ENCODE results near the gene MUCL1. TPM values are rescaled to one million over a fixed set of nuclear protein-coding genes. Genes with fewer than 3 reads are reported as not detected.

The MUCL1 gene
- total and polyA plus RNA-seq, 2 of the 13 experiments (the other 11 are each of a cell fraction or from before 2014, with no cell fraction given), result not detected

GRCh38 chr12:54863948-54864618, 9.8 kb downstream of the MUCL1 start:
- H3K36me3 ChIP-seq (replicated peaks in 1 of 2; ENCODE audit: control insufficient read depth in 1 of 2, insufficient read depth in 2 of 2, low read length in 2 of 2), result no peaks in the 10 kb centered on the region
- ATAC-seq, result no peak
- in situ Hi-C loops (cut with HindIII; ENCODE audit: extremely low pct_ligation_motif_present, low pct_unique_long_range_greater_than_20kb), result no loop called here
- CTCF ChIA-PET (ENCODE audit: low intra/inter-chr PET ratio, low total read pairs), result no interaction called here
- H3K4me3 ChIP-seq (replicated peaks in 1 of 3; ENCODE audit: insufficient read depth in 1 of 3, low read depth in 2 of 3, low read length in 3 of 3), result no peak overlapping the region
- H3K9ac ChIP-seq (ENCODE audit: insufficient read depth, low read depth, low read length), result no peak overlapping the region
- H3K27ac ChIP-seq (ENCODE audit: extremely low read length, insufficient read depth, low read length), result no peak overlapping the region
- WGBS (ENCODE audit: low lambda C conversion rate), result 0% methylated on average over 1 of the region's 1 CpG
- TF ChIP-seq MAFK (conservative IDR thresholded peaks at IDR 0.05 in 1 of 2, IDR thresholded peaks at IDR 0.05 in 1 of 2; ENCODE audit: low read length in 2 of 2) (peak in 1 of 2 experiments; percentile 46; a peak in 1 of 4 replicates), THAP8 (CRISPR knock-in tag; IDR thresholded peaks at IDR 0.05; ENCODE audit: borderline replicate concordance) (no peak)
- no peak for FAIRE-seq
- no peak for DNase-seq (ENCODE audit: low spot score)
- no peaks in the 10 kb centered on the region for H3K4me1 ChIP-seq (ENCODE audit: insufficient read depth, low read length)
- POLR2A ChIA-PET, result no interaction called here
- H3K27me3 ChIP-seq (ENCODE audit: control insufficient read depth in 1 of 2, insufficient read depth in 2 of 2, low read length in 2 of 2), result no peaks in the 10 kb centered on the region; a peak in 1 of 5 replicates
- no peaks in the 10 kb centered on the region for H3K9me3 ChIP-seq (ENCODE audit: low read length)
- H3K79me2 ChIP-seq (ENCODE audit: insufficient read depth, low read length), result no peaks in the 10 kb centered on the region
- no peak overlapping the region for H2AFZ ChIP-seq (ENCODE audit: low read length)
- BruUV-seq (replicated peaks), result no TSS peak
- no peak overlapping the region for H3K4me2 ChIP-seq (ENCODE audit: low read depth, low read length)
- no peaks in the 10 kb centered on the region for H4K20me1 ChIP-seq (ENCODE audit: insufficient read depth, low read length)
- intact Hi-C loops (cut with micrococcal nuclease; ENCODE audit: unreplicated experiment), result no loop called here

- in situ Hi-C loops (cut with HindIII; ENCODE audit: extremely low pct_ligation_motif_present, low pct_unique_long_range_greater_than_20kb), result no loop called here
- no peak for ATAC-seq
- intact Hi-C loops (cut with micrococcal nuclease; ENCODE audit: unreplicated experiment), result no loop called here
- Histone ChIP-seq H3K27me3 (ENCODE audit: control insufficient read depth in 1 of 2, insufficient read depth in 2 of 2, low read length in 2 of 2) (no peaks in the 10 kb centered on the region; a peak in 1 of 5 replicates), H3K4me2 (ENCODE audit: low read depth, low read length) (no peak overlapping the region), H2AFZ (ENCODE audit: low read length) (no peak overlapping the region), H3K79me2 (ENCODE audit: insufficient read depth, low read length) (no peaks in the 10 kb centered on the region), H3K4me3 (replicated peaks in 1 of 3; ENCODE audit: insufficient read depth in 1 of 3, low read depth in 2 of 3, low read length in 3 of 3) (no peak overlapping the region), H3K27ac (ENCODE audit: extremely low read length, insufficient read depth, low read length) (no peak overlapping the region), H3K9me3 (ENCODE audit: low read length) (no peaks in the 10 kb centered on the region), H3K36me3 (replicated peaks in 1 of 2; ENCODE audit: control insufficient read depth in 1 of 2, insufficient read depth in 2 of 2, low read length in 2 of 2) (no peaks in the 10 kb centered on the region), H4K20me1 (ENCODE audit: insufficient read depth, low read length) (no peaks in the 10 kb centered on the region), H3K4me1 (ENCODE audit: insufficient read depth, low read length) (no peaks in the 10 kb centered on the region), H3K9ac (ENCODE audit: insufficient read depth, low read depth, low read length) (no peak overlapping the region)
- no TSS peak for BruUV-seq (replicated peaks)
- TF ChIP-seq ZNF740 (CRISPR knock-in tag; IDR thresholded peaks at IDR 0.05), result no peak
- TF ChIP-seq ZBTB10 (CRISPR knock-in tag; IDR thresholded peaks at IDR 0.05; ENCODE audit: borderline replicate concordance), result no peak
- TF ChIP-seq ZNF274 (CRISPR knock-in tag; IDR thresholded peaks at IDR 0.05), result no peak
- TF ChIP-seq ZSCAN20 (CRISPR knock-in tag; IDR thresholded peaks at IDR 0.05; ENCODE audit: borderline replicate concordance), result no peak
- no peak for TF ChIP-seq ZNF790 (CRISPR knock-in tag; IDR thresholded peaks at IDR 0.05; ENCODE audit: borderline replicate concordance)
- TF ChIP-seq ZNF724P (CRISPR knock-in tag; IDR thresholded peaks at IDR 0.05; ENCODE audit: borderline replicate concordance), result no peak
- TF ChIP-seq HNF1B (CRISPR knock-in tag; IDR thresholded peaks at IDR 0.05), result no peak
- ChIA-PET CTCF (ENCODE audit: low intra/inter-chr PET ratio, low total read pairs) (no interaction called here), POLR2A (no interaction called here)
- WGBS (ENCODE audit: low lambda C conversion rate), result 44% methylated on average over 4 of the region's 4 CpGs
- no peak for DNase-seq (ENCODE audit: low spot score)
- FAIRE-seq, result no peak
These were observed 11.5 kb downstream of the MUCL1 start for GRCh38 chr12:54865683-54866324.

All from HepG2 (cell line).